Measurements from ENCODE around the gene CCNA2. TPM values are rescaled to one million over a fixed set of nuclear protein-coding genes. Genes with fewer than 3 reads are reported as not detected.

CCNA2 gene
- 1 to 10 TPM; 1.0 to 1.5 (median 1.3) TPM for total RNA-seq

DNA sequence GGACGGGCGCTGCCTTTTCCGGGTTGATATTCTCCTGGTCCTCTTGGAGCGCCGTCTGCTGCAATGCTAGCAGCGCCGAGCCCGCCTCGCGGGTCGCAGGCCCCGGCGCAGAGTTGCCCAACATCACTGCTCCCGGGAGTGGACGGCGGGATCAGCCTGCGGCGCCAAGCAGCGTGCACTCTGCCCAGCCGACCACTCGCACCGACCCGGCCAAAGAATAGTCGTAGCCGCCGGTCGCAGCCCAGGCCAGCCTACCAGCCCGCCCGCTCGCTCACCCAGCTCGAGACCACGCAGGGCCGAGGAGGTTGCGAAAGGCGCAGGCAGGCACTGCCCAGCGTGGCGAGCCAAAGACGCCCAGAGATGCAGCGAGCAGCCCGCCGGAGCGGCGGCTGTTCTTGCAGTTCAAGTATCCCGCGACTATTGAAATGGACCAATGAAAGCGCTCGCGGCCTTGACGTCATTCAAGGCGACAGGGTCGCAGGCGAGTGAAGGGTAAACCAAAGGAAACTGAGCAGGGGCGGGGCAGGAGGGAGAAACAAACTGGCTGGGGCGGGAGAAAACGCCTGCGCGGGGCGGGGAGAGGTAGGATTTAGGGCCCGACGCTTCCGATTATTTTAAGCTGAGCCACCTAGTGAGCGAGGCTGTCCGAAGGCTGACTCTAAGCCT is at the start of gene CCNA2:
Gene CCNA2, minus strand, starts transcription at position 379 of the 666 bp plus-strand sequence. Its CDS starts 255 bp downstream, at position 124.
- TF ChIP-seq, protein P1, sequence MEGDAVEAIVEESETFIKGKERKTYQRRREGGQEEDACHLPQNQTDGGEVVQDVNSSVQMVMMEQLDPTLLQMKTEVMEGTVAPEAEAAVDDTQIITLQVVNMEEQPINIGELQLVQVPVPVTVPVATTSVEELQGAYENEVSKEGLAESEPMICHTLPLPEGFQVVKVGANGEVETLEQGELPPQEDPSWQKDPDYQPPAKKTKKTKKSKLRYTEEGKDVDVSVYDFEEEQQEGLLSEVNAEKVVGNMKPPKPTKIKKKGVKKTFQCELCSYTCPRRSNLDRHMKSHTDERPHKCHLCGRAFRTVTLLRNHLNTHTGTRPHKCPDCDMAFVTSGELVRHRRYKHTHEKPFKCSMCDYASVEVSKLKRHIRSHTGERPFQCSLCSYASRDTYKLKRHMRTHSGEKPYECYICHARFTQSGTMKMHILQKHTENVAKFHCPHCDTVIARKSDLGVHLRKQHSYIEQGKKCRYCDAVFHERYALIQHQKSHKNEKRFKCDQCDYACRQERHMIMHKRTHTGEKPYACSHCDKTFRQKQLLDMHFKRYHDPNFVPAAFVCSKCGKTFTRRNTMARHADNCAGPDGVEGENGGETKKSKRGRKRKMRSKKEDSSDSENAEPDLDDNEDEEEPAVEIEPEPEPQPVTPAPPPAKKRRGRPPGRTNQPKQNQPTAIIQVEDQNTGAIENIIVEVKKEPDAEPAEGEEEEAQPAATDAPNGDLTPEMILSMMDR (IDR thresholded peaks at IDR 0.05): peak in 1 of 6 experiments; percentile 10
- TF ChIP-seq POLR2A (IDR thresholded peaks at IDR 0.05): peak in 1 of 2 donors; percentile 48

DNA sequence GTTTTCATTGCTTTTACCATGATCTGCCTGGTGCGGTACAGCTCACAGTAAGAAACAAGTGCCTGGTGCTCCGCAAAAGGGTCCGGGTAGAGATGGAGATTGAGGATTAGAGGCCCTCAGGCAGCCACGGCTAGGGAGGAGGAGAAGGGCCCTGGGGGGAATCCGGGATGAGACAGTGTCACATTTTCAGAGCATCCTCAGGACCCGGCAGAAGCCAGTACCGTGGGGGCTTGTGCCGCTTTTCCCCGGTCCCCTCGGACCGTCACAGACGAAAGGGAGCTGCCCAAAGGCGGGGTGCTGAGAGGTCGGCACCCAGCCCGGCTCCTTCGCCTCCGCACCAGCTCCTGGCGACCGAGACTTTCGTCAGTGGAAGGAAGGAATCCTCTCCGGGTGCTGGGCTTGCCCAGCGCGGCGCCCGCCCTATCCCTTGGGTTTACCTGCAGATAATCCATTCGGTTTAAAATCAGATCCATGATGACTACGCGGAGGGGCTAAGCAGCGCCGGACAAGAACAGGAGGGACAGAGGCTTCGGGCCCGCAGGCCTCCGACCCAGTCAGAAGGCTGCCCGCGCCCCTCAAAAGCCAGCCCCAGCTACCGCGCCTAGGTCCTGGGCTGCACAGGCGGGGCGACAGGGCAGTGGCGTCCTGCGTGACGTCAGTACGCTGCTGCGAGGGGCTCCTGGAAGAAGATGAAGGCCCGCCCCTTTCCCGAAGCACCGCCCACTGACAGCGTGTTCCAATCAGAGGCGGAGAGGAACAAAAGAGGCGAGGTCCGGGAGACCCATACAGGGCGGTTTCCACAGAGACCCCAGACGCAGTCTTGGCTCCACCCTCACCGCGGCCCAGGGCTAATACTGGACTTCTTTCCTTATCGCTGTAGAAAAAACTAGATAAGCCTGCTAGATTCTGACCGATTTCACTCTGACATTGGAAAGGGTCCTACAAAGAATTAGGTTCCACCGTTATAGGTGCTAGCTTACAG is 46.4 kb upstream of the CCNA2 start, which contains the start of gene BBS7:
Gene BBS7, minus strand, starts transcription at position 634 of the 982 bp plus-strand sequence. Its CDS starts 161 bp downstream, at position 473.
- TF ChIP-seq, protein P1 (IDR thresholded peaks at IDR 0.05): no peak
- TF ChIP-seq POLR2A (IDR thresholded peaks at IDR 0.05): peak in 1 of 2 donors; percentile 93
- Histone ChIP-seq H3K27ac (peak within 1 kb of the TSS; percentile 83 to 93 (median 91)), H3K4me3 (replicated peaks in 1 of 3) (peak within 1 kb of the TSS; percentile 32 to 68 (median 66)), H3K9me3 (no peaks in the 10 kb centered on the region), H3K36me3 (peaks cover 0 to 2% of the 10 kb centered on the region in 2 donors), H3K4me1 (peaks cover 0 to 9% of the 10 kb centered on the region in 2 donors), H3K27me3 (no peaks in the 10 kb centered on the region)
- DNase-seq: peak; percentile 99
- intact Hi-C loops (cut with DNase I): no loop called here
- 0 to 1% methylated on average over 29 to 40 of the region's 58 CpGs for WGBS, 2 donors

More for the DNA sequence above, at the start of gene CCNA2:
- Histone ChIP-seq H3K27ac (peak within 1 kb of the TSS in 2 of 3 donors; percentile 43 to 46), H3K9me3 (no peaks in the 10 kb centered on the region), H3K4me3 (replicated peaks in 1 of 3) (peak within 1 kb of the TSS in 2 of 3 donors; percentile 48 to 50), H3K36me3 (no peaks in the 10 kb centered on the region), H3K4me1 (peaks cover 7 to 8% of the 10 kb centered on the region in 2 donors), H3K27me3 (no peaks in the 10 kb centered on the region)
- intact Hi-C loops (cut with DNase I): no loop called here
- DNase-seq: peak; percentile 96 to 98
- 0 to 1% methylated on average over 23 to 47 of the region's 63 CpGs for WGBS, 2 donors

- H3K4me3 ChIP-seq (replicated peaks in 1 of 3): no peak overlapping the region
- H3K27me3 ChIP-seq: no peaks in the 10 kb centered on the region
- H3K27ac ChIP-seq: no peak overlapping the region
- intact Hi-C loops (cut with DNase I): no loop called here
- TF ChIP-seq, protein P1 (IDR thresholded peaks at IDR 0.05): no peak
- TF ChIP-seq POLR2A (IDR thresholded peaks at IDR 0.05): no peak
- H3K4me1 ChIP-seq: peaks cover 0 to under 1% of the 10 kb centered on the region in 2 donors
- WGBS, 2 donors: 88 to 89% methylated on average over 7 of the region's 7 CpGs
- no peaks in the 10 kb centered on the region for H3K9me3 ChIP-seq
- no peak for DNase-seq
- H3K36me3 ChIP-seq: peaks cover 5 to 7% of the 10 kb centered on the region in 2 donors
Measured at GRCh38 chr4:121863799-121864198, 40.1 kb upstream of the CCNA2 start.

DNA sequence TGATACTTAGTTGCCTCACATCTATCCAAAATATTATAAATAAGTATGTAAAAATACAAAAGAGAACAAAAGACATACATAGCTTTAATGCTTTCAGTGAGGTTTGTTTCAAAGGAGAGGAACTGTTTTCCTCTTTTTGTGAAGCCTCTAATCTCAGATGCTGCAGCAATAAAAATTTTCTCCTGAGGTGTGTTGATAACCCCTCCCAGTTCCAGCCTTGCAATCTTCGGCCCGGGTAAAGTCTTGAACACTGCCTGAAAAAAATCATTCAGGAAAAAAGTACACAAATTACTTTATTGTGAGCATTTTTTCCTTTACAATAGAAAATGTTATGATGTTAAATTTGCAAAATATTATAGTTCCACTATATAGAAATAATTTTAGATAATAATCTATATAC is 37.7 kb upstream of the CCNA2 start:
- DNase-seq: no peak
- Histone ChIP-seq H3K36me3 (peaks cover 5 to 7% of the 10 kb centered on the region in 2 donors), H3K27ac (no peak overlapping the region), H3K4me3 (replicated peaks in 1 of 3) (no peak overlapping the region), H3K9me3 (no peaks in the 10 kb centered on the region), H3K4me1 (no peaks in the 10 kb centered on the region), H3K27me3 (no peaks in the 10 kb centered on the region)
- no peak for TF ChIP-seq POLR2A (IDR thresholded peaks at IDR 0.05)
- TF ChIP-seq, protein P1 (IDR thresholded peaks at IDR 0.05): no peak
- WGBS, 2 donors: 94 to 99% methylated on average over 2 of the region's 2 CpGs
- intact Hi-C loops (cut with DNase I): no loop called here
